ENCODE measurements around the gene DNAJC13. TPM values are rescaled to one million over a fixed set of nuclear protein-coding genes. Genes with fewer than 3 reads are reported as not detected.

DNAJC13 gene
- total and polyA plus RNA-seq, 2 of the 8 experiments (the other 6 are each of a cell fraction or from before 2014, with no cell fraction given), result 7.9 to 28.8 TPM

DNA sequence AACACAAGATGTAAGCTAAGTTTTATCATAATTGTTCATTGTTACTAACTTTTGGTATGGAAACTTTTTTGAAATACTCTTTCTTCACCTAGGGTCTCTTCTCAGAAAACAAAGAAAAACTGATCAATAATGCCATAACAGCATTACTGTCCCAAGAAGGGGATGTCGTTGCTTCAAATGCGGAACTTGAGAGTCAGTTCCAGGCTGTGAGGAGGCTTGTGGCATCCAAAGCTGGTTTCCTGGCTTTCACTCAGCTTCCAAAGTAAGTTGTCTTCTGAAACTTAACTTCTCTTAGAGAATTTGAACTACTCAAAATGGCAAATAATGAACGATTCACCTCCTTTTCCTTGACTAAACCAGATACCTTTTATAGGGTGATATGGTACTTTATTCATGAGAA is 39.3 kb downstream of the DNAJC13 start (continued):
- TF ChIP-seq, protein P1, sequence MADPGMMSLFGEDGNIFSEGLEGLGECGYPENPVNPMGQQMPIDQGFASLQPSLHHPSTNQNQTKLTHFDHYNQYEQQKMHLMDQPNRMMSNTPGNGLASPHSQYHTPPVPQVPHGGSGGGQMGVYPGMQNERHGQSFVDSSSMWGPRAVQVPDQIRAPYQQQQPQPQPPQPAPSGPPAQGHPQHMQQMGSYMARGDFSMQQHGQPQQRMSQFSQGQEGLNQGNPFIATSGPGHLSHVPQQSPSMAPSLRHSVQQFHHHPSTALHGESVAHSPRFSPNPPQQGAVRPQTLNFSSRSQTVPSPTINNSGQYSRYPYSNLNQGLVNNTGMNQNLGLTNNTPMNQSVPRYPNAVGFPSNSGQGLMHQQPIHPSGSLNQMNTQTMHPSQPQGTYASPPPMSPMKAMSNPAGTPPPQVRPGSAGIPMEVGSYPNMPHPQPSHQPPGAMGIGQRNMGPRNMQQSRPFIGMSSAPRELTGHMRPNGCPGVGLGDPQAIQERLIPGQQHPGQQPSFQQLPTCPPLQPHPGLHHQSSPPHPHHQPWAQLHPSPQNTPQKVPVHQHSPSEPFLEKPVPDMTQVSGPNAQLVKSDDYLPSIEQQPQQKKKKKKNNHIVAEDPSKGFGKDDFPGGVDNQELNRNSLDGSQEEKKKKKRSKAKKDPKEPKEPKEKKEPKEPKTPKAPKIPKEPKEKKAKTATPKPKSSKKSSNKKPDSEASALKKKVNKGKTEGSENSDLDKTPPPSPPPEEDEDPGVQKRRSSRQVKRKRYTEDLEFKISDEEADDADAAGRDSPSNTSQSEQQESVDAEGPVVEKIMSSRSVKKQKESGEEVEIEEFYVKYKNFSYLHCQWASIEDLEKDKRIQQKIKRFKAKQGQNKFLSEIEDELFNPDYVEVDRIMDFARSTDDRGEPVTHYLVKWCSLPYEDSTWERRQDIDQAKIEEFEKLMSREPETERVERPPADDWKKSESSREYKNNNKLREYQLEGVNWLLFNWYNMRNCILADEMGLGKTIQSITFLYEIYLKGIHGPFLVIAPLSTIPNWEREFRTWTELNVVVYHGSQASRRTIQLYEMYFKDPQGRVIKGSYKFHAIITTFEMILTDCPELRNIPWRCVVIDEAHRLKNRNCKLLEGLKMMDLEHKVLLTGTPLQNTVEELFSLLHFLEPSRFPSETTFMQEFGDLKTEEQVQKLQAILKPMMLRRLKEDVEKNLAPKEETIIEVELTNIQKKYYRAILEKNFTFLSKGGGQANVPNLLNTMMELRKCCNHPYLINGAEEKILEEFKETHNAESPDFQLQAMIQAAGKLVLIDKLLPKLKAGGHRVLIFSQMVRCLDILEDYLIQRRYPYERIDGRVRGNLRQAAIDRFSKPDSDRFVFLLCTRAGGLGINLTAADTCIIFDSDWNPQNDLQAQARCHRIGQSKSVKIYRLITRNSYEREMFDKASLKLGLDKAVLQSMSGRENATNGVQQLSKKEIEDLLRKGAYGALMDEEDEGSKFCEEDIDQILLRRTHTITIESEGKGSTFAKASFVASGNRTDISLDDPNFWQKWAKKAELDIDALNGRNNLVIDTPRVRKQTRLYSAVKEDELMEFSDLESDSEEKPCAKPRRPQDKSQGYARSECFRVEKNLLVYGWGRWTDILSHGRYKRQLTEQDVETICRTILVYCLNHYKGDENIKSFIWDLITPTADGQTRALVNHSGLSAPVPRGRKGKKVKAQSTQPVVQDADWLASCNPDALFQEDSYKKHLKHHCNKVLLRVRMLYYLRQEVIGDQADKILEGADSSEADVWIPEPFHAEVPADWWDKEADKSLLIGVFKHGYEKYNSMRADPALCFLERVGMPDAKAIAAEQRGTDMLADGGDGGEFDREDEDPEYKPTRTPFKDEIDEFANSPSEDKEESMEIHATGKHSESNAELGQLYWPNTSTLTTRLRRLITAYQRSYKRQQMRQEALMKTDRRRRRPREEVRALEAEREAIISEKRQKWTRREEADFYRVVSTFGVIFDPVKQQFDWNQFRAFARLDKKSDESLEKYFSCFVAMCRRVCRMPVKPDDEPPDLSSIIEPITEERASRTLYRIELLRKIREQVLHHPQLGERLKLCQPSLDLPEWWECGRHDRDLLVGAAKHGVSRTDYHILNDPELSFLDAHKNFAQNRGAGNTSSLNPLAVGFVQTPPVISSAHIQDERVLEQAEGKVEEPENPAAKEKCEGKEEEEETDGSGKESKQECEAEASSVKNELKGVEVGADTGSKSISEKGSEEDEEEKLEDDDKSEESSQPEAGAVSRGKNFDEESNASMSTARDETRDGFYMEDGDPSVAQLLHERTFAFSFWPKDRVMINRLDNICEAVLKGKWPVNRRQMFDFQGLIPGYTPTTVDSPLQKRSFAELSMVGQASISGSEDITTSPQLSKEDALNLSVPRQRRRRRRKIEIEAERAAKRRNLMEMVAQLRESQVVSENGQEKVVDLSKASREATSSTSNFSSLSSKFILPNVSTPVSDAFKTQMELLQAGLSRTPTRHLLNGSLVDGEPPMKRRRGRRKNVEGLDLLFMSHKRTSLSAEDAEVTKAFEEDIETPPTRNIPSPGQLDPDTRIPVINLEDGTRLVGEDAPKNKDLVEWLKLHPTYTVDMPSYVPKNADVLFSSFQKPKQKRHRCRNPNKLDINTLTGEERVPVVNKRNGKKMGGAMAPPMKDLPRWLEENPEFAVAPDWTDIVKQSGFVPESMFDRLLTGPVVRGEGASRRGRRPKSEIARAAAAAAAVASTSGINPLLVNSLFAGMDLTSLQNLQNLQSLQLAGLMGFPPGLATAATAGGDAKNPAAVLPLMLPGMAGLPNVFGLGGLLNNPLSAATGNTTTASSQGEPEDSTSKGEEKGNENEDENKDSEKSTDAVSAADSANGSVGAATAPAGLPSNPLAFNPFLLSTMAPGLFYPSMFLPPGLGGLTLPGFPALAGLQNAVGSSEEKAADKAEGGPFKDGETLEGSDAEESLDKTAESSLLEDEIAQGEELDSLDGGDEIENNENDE (IDR thresholded peaks at IDR 0.05; ENCODE audit: insufficient replicate concordance, low read length), result no peak
- no peak for TF ChIP-seq SAP30 (IDR thresholded peaks at IDR 0.05; ENCODE audit: insufficient read depth, insufficient replicate concordance, low read length)
- no peak for TF ChIP-seq SP4 (IDR thresholded peaks at IDR 0.05; ENCODE audit: low read length)
